ENCODE measurements around the gene PTPRG. TPM values are rescaled to one million over a fixed set of nuclear protein-coding genes. Genes with fewer than 3 reads are reported as not detected.

PTPRG gene
- total and polyA plus RNA-seq, 10 of the 15 experiments (the other 5 are each of a cell fraction or from before 2014, with no cell fraction given), result 0.29 to 20.7 (median 1.4) TPM

- ChIA-PET CTCF (interaction anchor here (0.7 to 3.2 kb wide), 13 partner anchors 8 to 360 kb away, joined by 3 to 15 read pairs (median 5); no protein-coding TSS in a partner anchor), POLR2A (interaction anchor here (0.7 to 3.9 kb wide), 7 partner anchors 8 to 206 kb away, joined by 3 to 11 read pairs (median 3); no protein-coding TSS in a partner anchor), SMC1A (ENCODE audit: uncharacterized antibody, unreplicated experiment) (interaction anchor here (0.6 to 4.1 kb wide), 26 partner anchors 10 to 1181 kb away, joined by 3 to 42 read pairs (median 6); no protein-coding TSS in a partner anchor), RAD21 (ENCODE audit: unreplicated experiment) (interaction anchor here (0.6 to 3.6 kb wide), 17 partner anchors 9 to 325 kb away, joined by 3 to 18 read pairs (median 5); no protein-coding TSS in a partner anchor)
- Histone ChIP-seq H3K9ac (ENCODE audit: control insufficient read depth, insufficient read depth, low read length) (no peak overlapping the region), H3K4me1 (ENCODE audit: control insufficient read depth, insufficient read depth, low read length) (peaks cover 5% of the 10 kb centered on the region; the same call in 1 of the 2 replicates), H3K27me3 (replicated peaks in 1 of 2; ENCODE audit: control insufficient read depth in 2 of 2, insufficient read depth in 2 of 2, low read length in 1 of 2) (no peaks in the 10 kb centered on the region), H3K79me2 (ENCODE audit: control insufficient read depth, insufficient read depth, low read length) (no peaks in the 10 kb centered on the region), H3K9me3 (replicated peaks; ENCODE audit: control insufficient read depth, insufficient read depth, low read length) (no peaks in the 10 kb centered on the region), H4K20me1 (ENCODE audit: control insufficient read depth, insufficient read depth) (no peaks in the 10 kb centered on the region), H3K4me2 (ENCODE audit: control insufficient read depth, insufficient read depth) (no peak overlapping the region), H3K4me3 (no peak overlapping the region), H2AFZ (ENCODE audit: control insufficient read depth, low read depth, low read length) (no peak overlapping the region), H3K27ac (ENCODE audit: control insufficient read depth, insufficient read depth) (no peak overlapping the region), H3K36me3 (ENCODE audit: control insufficient read depth in 2 of 2, insufficient read depth in 2 of 2, low read length in 1 of 2) (no peaks in the 10 kb centered on the region)
- TF ChIP-seq ZNF384 (IDR thresholded peaks at IDR 0.05; ENCODE audit: borderline replicate concordance, low read depth, low read length) (peak; percentile 67; the same call in 1 of the 2 replicates), NBN (IDR thresholded peaks at IDR 0.05) (peak; percentile 57; the same call in 1 of the 2 replicates), NR2F1 (conservative IDR thresholded peaks at IDR 0.05) (no peak), HDAC6 (IDR thresholded peaks at IDR 0.05; ENCODE audit: unreplicated experiment) (no peak), ATF7 (IDR thresholded peaks at IDR 0.05; ENCODE audit: low read depth) (peak; percentile 53; the same call in 1 of the 2 replicates), RELB (IDR thresholded peaks at IDR 0.05; ENCODE audit: low read depth) (peak; percentile 33; the same call in 1 of the 2 replicates), EED (IDR thresholded peaks at IDR 0.05; ENCODE audit: low read depth) (no peak), MLLT1 (IDR thresholded peaks at IDR 0.05) (0 out of 2 replicates have a peak, but pooled peaks have one; percentile 44), ZNF24 (IDR thresholded peaks at IDR 0.05) (peak; percentile 83)
- no peak for DNase-seq (ENCODE audit: low read depth, low spot score)
- in situ Hi-C loops (cut with MboI) (no loop called here), intact Hi-C loops (cut with micrococcal nuclease; ENCODE audit: unreplicated experiment) (no loop called here)
- ATAC-seq, result peak; percentile 30
- BruUV-seq (replicated peaks), result no TSS peak
- WGBS (ENCODE audit: insufficient coverage, insufficient replicate concordance, low lambda C conversion rate, missing lambda C conversion rate), result 0% methylated on average over 3 of the region's 3 CpGs
- no peak for FAIRE-seq
Observed at GRCh38 chr3:61890167-61890566, 328.8 kb downstream of the PTPRG start.
